Vagina (tissue), 2 donors: Measurements from ENCODE around the gene EME1. TPM values are rescaled to one million over a fixed set of nuclear protein-coding genes. Genes with fewer than 3 reads are reported as not detected.

Source experiments
- DNase-seq, 2 donors: peaks; one replicate each; pipeline ENCODE4 v3.0.0-alpha.2; 2017; ENCODE audit errors: extremely low spot score in 2 of 2
- H3K27ac ChIP-seq: fragments of 200-600 bp; sonication (generic); one replicate; pipeline ENCODE4 v1.5.1; 2019
- H3K27me3 ChIP-seq: fragments of 200-600 bp; sonication (generic); one replicate; pipeline ENCODE4 v1.5.1; 2019
- H3K36me3 ChIP-seq, 2 donors: fragments of 200-600 bp; sonication (generic); one replicate each; pipeline ENCODE4 v1.5.1; 2017 to 2019
- H3K4me1 ChIP-seq: fragments of 200-600 bp; sonication (generic); one replicate; pipeline ENCODE4 v1.5.1; 2019
- H3K4me3 ChIP-seq, 2 donors: fragments of 200-600 bp; sonication (generic); 1 replicate in 1 of 2; 2 replicates in 1 of 2; pipeline ENCODE4 v1.5.1; 2016 to 2019
- H3K9me3 ChIP-seq: fragments of 200-600 bp; sonication (generic); one replicate; pipeline ENCODE4 v1.5.1; 2019
- POLR2A ChIP-seq, 2 donors: fragments of 450-650 bp; IDR thresholded peaks; one replicate each; pipeline ENCODE4 v1.6.1; 2017; ENCODE audit warnings: antibody characterized with exemption in 2 of 2, mild to moderate bottlenecking in 2 of 2, moderate library complexity in 2 of 2
- POLR2AphosphoS5 ChIP-seq, 2 donors: sonication (generic); formaldehyde crosslinking; IDR thresholded peaks; one replicate each; pipeline ENCODE4 v1.9.0; 2017; ENCODE audit warnings: antibody characterized with exemption in 2 of 2, mild to moderate bottlenecking in 2 of 2, low read depth in 1 of 2; ENCODE audit not compliant: insufficient read depth in 1 of 2
- intact Hi-C: fragments of 100-400 bp; cut with DNase I; formaldehyde crosslinking; loops from one replicate; pipeline ENCODE4 v1.15.1; 2023
- total RNA-seq: library from RNA; depleted of rRNA; stranded (reverse); fragments of >200 nt; gene quantifications from one replicate; pipeline ENCODE4 v1.2.3, GENCODE V29; 2016
- TF ChIP-seq, protein P1 (sequence below), 3 experiments: fragments of 450-650 bp in 2 of 3; fragments of 200-600 bp in 1 of 3; sonication (generic) in 1 of 3; IDR thresholded peaks; one replicate each; pipeline ENCODE4 v1.5.1; 2017 to 2019; ENCODE audit warnings: antibody characterized with exemption in 3 of 3, mild to moderate bottlenecking in 2 of 3, moderate library complexity in 2 of 3

EME1 gene
- total RNA-seq, 1 donor from 2014 or later = 2.9 TPM

GRCh38 chr17:50354198-50354597, 18.8 kb upstream of the EME1 start:
- H3K27me3 ChIP-seq = no peaks in the 10 kb centered on the region
- H3K36me3 ChIP-seq = peaks cover 0 to 54% of the 10 kb centered on the region in 2 donors
- H3K4me1 ChIP-seq = peaks cover 9% of the 10 kb centered on the region
- no peak for TF ChIP-seq POLR2AphosphoS5 (IDR thresholded peaks at IDR 0.05; ENCODE audit: insufficient read depth in 1 of 2, low read depth in 1 of 2)
- TF ChIP-seq, protein P1, sequence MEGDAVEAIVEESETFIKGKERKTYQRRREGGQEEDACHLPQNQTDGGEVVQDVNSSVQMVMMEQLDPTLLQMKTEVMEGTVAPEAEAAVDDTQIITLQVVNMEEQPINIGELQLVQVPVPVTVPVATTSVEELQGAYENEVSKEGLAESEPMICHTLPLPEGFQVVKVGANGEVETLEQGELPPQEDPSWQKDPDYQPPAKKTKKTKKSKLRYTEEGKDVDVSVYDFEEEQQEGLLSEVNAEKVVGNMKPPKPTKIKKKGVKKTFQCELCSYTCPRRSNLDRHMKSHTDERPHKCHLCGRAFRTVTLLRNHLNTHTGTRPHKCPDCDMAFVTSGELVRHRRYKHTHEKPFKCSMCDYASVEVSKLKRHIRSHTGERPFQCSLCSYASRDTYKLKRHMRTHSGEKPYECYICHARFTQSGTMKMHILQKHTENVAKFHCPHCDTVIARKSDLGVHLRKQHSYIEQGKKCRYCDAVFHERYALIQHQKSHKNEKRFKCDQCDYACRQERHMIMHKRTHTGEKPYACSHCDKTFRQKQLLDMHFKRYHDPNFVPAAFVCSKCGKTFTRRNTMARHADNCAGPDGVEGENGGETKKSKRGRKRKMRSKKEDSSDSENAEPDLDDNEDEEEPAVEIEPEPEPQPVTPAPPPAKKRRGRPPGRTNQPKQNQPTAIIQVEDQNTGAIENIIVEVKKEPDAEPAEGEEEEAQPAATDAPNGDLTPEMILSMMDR (IDR thresholded peaks at IDR 0.05) = no peak
- intact Hi-C loops = loop anchor here (10.0 kb wide), 1 partner anchor 121 kb away; the partner anchor contains the start of gene RSAD1
- no peak overlapping the region for H3K27ac ChIP-seq
- H3K9me3 ChIP-seq = no peaks in the 10 kb centered on the region
- H3K4me3 ChIP-seq = no peak overlapping the region
- DNase-seq = no peak

GRCh38 chr17:50354776-50355175, 18.3 kb upstream of the EME1 start:
- intact Hi-C loops = loop anchor here (10.0 kb wide), 1 partner anchor 120 kb away; the partner anchor contains the start of gene RSAD1
- Histone ChIP-seq H3K4me3 (no peak overlapping the region), H3K9me3 (no peaks in the 10 kb centered on the region), H3K27me3 (no peaks in the 10 kb centered on the region), H3K27ac (no peak overlapping the region), H3K4me1 (peaks cover 8% of the 10 kb centered on the region), H3K36me3 (peaks cover 0 to 56% of the 10 kb centered on the region in 2 donors)
- DNase-seq = no peak
- TF ChIP-seq POLR2A (IDR thresholded peaks at IDR 0.05) = no peak

GRCh38 chr17:50355336-50355700, 17.7 kb upstream of the EME1 start:
- no peaks in the 10 kb centered on the region for H3K27me3 ChIP-seq
- H3K4me1 ChIP-seq = peaks cover 8% of the 10 kb centered on the region
- no peaks in the 10 kb centered on the region for H3K9me3 ChIP-seq
- H3K27ac ChIP-seq = no peak overlapping the region
- no peak for TF ChIP-seq POLR2AphosphoS5 (IDR thresholded peaks at IDR 0.05; ENCODE audit: insufficient read depth in 1 of 2, low read depth in 1 of 2)
- TF ChIP-seq, protein P1 (IDR thresholded peaks at IDR 0.05) = no peak
- TF ChIP-seq POLR2A (IDR thresholded peaks at IDR 0.05) = no peak
- no peak for DNase-seq
- H3K36me3 ChIP-seq = peaks cover 0 to 60% of the 10 kb centered on the region in 2 donors
- H3K4me3 ChIP-seq = no peak overlapping the region
- intact Hi-C loops = loop anchor here (10.0 kb wide), 1 partner anchor 119 kb away; the partner anchor contains the start of gene RSAD1

- intact Hi-C loops = loop anchor here (10.0 kb wide), 1 partner anchor 119 kb away; the partner anchor contains the start of gene RSAD1
Measured at GRCh38 chr17:50355701-50356341, 17.2 kb upstream of the EME1 start.

GRCh38 chr17:50356418-50356817, 16.6 kb upstream of the EME1 start:
- no peak for DNase-seq
- TF ChIP-seq, protein P1 (IDR thresholded peaks at IDR 0.05) = no peak
- TF ChIP-seq POLR2AphosphoS5 (IDR thresholded peaks at IDR 0.05; ENCODE audit: insufficient read depth in 1 of 2, low read depth in 1 of 2) (no peak), POLR2A (IDR thresholded peaks at IDR 0.05) (no peak)
- intact Hi-C loops = loop anchor here (10.0 kb wide), 1 partner anchor 118 kb away; the partner anchor contains the start of gene RSAD1
- Histone ChIP-seq H3K9me3 (no peaks in the 10 kb centered on the region), H3K4me3 (no peak overlapping the region), H3K27me3 (no peaks in the 10 kb centered on the region), H3K27ac (no peak overlapping the region), H3K36me3 (peaks cover 0 to 60% of the 10 kb centered on the region in 2 donors), H3K4me1 (peaks cover 8% of the 10 kb centered on the region)

More at GRCh38 chr17:50355701-50356341, 17.2 kb upstream of the EME1 start:
- Histone ChIP-seq H3K4me1 (peaks cover 8% of the 10 kb centered on the region), H3K4me3 (no peak overlapping the region), H3K27me3 (no peaks in the 10 kb centered on the region), H3K27ac (no peak overlapping the region), H3K36me3 (peaks cover 0 to 60% of the 10 kb centered on the region in 2 donors), H3K9me3 (no peaks in the 10 kb centered on the region)
- DNase-seq = no peak
- TF ChIP-seq, protein P1 (IDR thresholded peaks at IDR 0.05) = no peak
- TF ChIP-seq POLR2A (IDR thresholded peaks at IDR 0.05) = no peak
- TF ChIP-seq POLR2AphosphoS5 (IDR thresholded peaks at IDR 0.05; ENCODE audit: insufficient read depth in 1 of 2, low read depth in 1 of 2) = no peak
